Stimulated activated CD4-positive, alpha-beta T cell treated with anti-CD3 and anti-CD28 coated beads, TNF-alpha, amount 100 ng/mL, for 4 hours (primary cell): Measurements from ENCODE around the gene ZNF543.
"Not testable (repeated sequence)": the region's sequence is repeated elsewhere in the genome, so short reads cannot be mapped to it uniquely, and the experiment has no call there.

Source experiments
- DNase-seq, 3 experiments: peaks; one replicate each; pipeline ENCODE4 v3.0.0-alpha.2; 2020; ENCODE audit warnings: low read depth in 3 of 3

The ZNF543 gene

GRCh38 chr19:57320180-57321084 is at the start of gene ZNF543:
Gene ZNF543 (plus strand): TSS chr19:57320472. CDS start chr19:57320854, 382 bp downstream.
- peak; percentile 81 to 89 (median 83) for DNase-seq

GRCh38 chr19:57271280-57271679 is 49.0 kb upstream of the ZNF543 start:
- DNase-seq = no peak

- no peak for DNase-seq
These were observed 47.3 kb upstream of the ZNF543 start for GRCh38 chr19:57273014-57273413.

DNA sequence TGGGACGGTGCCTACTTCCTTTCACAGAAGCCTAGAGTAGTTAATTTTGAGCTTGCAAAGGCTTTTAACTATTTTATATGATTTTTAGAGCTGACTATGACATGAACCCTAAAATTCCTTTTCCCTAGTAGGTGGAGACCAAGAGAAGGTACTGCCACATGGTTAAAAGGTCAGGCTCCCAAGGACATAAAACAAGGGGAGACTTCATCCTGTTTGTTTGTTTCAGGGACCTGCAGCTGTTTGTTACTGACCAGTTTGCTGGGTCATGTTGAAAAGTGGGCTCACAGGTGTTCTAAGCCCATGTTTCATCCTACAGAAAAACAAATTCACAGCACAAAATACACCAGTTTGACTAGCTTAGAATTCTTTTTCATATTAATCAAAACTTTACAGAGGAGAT is 43.8 kb upstream of the ZNF543 start:
- no peak for DNase-seq

DNA sequence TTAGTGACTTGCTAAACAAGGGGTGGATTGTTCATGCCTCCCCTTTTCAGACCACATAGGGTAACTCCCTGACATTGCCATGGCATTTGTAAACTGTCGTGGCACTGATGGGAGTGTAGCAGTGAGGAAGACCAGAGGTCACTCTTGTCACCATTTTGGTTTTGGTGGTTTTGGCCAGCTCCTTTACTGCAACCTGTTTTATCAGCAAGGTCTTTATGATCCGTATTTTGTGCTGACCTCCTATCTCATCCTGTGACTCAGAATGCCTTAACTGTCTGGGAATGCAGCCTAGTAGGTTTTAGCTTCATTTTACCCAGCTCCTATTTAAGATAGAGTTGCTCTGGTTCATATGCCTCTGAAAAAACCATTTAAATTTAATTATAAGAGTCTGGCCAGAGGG is 41.8 kb upstream of the ZNF543 start:
- not testable (repeated sequence) for DNase-seq

DNA sequence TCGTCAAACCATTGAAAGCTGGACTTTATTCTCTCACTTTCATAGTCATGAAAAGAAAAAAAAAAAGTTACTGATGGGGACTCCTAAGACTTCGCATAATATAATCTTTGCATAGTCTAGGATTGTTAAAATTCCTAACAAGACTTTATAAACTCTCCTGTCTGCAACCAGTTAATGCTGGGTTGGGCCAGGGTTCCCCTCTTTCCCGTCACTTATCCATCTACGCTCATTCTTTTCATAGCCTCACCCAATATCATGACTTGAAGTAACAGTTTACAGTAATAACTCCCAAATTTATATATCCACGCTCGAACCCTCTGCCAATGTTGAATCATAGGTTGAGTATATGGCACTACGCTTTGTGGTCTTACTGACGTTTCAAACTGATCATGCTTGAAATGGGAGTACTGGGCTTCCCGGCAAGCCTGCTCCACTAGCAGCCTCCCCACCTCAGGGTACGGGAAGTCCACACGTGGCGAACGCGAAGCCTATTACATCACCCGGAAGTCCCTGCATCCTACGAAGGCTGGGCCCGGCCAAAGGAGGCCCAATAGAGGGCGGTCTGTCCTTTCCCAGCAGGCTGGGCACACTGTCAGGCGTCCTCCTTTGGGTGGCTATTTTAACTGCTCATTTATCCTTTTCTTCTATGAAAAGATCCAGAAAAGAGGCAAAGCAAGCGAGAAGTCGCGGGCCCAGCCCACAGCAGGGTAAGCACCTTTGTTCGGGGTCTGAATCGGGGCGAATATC is 40.7 kb upstream of the ZNF543 start:
- DNase-seq = peak; percentile 69 to 77 (median 71)

- peak; percentile 91 to 94 (median 93) for DNase-seq
These were observed 39.9 kb upstream of the ZNF543 start, which contains the start of gene ZNF460 for GRCh38 chr19:57280165-57280961. Gene ZNF460 (plus strand): TSS chr19:57280485. CDS start chr19:57280807, 322 bp downstream.

- DNase-seq = peak in 1 of 3 experiments; percentile 6
These were observed 39.3 kb upstream of the ZNF543 start for GRCh38 chr19:57280962-57281400.

DNA sequence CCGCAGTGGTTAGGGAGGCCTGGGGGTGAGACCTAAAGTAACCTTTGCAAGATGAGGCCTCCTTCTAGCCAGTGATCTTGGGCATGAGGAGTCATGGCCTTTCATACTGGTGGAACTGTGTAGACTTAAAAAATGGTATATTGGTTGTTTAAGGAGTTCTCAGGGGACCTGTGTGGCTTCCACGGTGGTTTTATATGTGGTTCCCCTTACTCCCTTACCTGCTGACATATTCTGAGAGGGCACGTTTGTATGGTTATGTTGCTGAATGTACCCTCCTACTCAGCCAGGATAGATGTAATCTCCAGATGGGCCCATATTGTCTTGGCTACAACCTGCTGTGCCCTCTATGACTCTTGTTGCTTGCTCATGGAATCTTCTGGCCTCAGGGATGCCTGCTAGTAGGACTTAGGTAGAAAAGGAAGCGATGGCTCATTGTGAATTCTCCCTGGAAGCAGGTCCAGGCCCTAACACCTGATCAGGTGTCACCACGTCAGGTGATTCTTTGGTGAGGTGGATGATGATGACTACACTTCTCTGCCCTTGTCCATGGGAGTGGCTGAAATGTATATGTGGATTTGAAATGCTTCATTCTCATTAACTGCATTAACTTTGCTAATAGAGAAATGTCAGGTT is 38.1 kb upstream of the ZNF543 start:
- no peak for DNase-seq

- DNase-seq = no peak
These were observed 31.9 kb upstream of the ZNF543 start for GRCh38 chr19:57288373-57288772.

- no peak for DNase-seq
These were observed 29.3 kb upstream of the ZNF543 start for GRCh38 chr19:57290970-57291369.

- DNase-seq = no peak
These were observed 27.7 kb upstream of the ZNF543 start for GRCh38 chr19:57292547-57292946.

DNA sequence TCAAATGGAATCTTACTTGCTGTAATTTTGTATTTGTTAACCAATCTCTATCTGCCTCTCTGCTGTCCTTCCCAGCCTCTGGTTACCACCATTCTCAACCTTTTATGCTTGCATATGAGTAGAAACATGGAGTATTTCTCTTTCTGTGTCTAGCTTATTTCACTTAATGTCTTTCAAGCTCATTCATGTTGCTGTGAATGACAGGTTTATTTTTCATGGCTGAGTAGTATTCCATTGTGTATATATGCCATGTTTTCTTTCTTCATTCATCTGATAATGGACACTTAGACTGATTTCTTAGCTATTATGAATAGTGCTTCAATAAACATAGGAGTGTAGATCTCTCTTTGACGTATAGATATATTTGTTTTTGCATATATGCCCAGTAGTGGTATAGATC is 26.6 kb upstream of the ZNF543 start:
- DNase-seq = no peak

GRCh38 chr19:57302020-57302465 is 18.2 kb upstream of the ZNF543 start:
- no peak for DNase-seq

DNA sequence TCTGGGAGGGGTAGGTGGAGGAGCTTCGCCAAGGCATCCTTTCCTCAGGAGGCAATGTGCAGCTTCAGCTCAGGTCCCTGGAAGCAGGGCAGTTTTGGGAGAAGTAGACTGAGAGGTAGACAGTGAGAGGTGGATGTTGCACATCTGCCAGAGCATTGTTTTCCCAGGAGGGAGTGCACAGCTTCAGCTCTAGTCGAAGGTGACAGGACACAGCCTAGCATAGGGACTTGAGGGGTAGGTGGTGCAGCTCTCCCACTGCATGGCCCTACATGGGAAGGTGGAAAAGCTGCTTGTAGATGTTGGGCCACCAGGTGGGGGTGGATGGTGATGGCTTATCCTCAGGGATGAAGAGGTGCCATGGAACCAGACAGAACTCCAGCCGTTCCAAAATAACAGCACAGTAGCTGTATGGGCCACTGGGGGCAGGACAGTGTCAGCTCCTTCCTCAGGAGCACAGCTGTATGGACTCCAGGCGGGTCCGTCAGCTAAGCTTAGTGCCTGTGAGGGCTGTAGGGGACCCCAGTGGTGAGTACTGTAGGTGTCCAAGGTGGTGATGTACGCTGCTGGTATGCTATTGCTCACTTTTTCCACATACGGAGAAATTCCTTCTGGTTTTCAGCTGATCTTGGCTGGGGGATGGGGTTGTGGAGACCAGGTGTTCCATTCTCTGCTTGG is 17.4 kb upstream of the ZNF543 start:
- no peak for DNase-seq

DNA sequence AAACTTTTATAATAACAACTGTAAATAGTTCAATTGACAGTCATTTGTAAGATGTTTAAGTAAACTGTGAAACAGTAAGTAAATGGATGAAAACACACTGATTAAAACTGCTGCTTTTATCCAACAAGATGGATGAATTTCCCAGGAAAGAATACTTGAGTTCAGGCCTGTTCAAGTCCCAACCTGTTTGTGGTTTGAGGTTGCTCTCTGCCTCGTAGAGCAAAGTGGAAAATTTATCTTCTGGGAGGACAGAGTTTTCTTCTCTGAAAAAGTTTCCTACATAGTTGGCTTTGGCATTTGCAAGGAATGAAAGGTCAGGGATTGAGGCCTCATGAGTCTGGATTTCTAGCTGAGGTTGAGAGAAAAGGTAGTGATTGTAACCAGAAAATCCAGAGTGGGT is 15.2 kb upstream of the ZNF543 start:
- no peak for DNase-seq

- DNase-seq = no peak
These were observed 11.8 kb upstream of the ZNF543 start for GRCh38 chr19:57308514-57308913.

DNA sequence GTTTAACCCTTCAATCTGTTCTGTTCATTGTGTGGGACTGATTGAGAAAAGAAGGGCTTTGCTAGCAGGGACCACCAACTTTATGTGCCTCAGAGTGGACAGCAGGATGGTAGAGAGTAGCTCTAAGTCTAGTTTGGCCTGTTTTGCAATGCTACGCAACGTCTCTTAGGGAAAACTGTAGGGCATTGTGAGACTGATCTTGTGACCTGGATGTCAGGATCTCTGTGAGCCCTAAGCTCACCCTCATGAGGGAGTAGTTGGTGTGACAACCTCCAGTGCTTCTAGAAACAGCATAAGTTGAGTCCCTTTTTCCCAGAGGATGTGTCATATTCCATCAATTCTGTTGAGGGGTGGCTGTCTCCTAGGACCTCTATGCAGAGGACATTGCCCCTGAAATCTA is 9.5 kb upstream of the ZNF543 start:
- no peak for DNase-seq

GRCh38 chr19:57314146-57314545 is 6.1 kb upstream of the ZNF543 start:
- DNase-seq = no peak

GRCh38 chr19:57317503-57317902 is 2.8 kb upstream of the ZNF543 start:
- DNase-seq = no peak

GRCh38 chr19:57319869-57320179 is 448 bp upstream of the ZNF543 start:
- no peak for DNase-seq
